IMR-90 (cell line): ENCODE data around the gene ADARB2. TPM values are rescaled to one million over a fixed set of nuclear protein-coding genes. Genes with fewer than 3 reads are reported as not detected.

Source experiments
- ATAC-seq: fragments of 200-7000 bp; cut with Tn5 transposase; 2 replicates; pipeline ENCODE4 v1.9.1; 2020; ENCODE audit warnings: low read depth, mild to moderate bottlenecking, moderate library complexity
- BruUV-seq: library from RNA; stranded (reverse); fragments of 400-500 nt; replicated peaks from 2 replicates; lab custom pipeline; 2021; lab: Mats Ljungman, UMichigan
- CTCF ChIA-PET: fragments of 300-600 bp; formaldehyde crosslinking; extraction: SDS; loops from one replicate; lab custom pipeline; 2021; ENCODE audit warnings: antibody characterized with exemption; lab: Yijun Ruan, JAX
- POLR2A ChIA-PET: fragments of 300-600 bp; sonication (Branson Sonifier 250); formaldehyde crosslinking; loops from one replicate; lab custom pipeline; 2022; ENCODE audit warnings: antibody characterized with exemption; ENCODE audit not compliant: unreplicated experiment; lab: Charles Lee
- DNase-seq: peaks from one replicate; pipeline ENCODE4 v3.0.0; 2013
- H2AFZ ChIP-seq: replicated peaks from 2 replicates; pipeline ENCODE3; 2013; ENCODE audit warnings: low read length, mild to moderate bottlenecking; ENCODE audit not compliant: poor library complexity
- H2AK5ac ChIP-seq: 2 replicates; pipeline ENCODE4 v1.6.1; 2013; ENCODE audit warnings: low read depth, low read length, inconsistent platforms
- H2AK9ac ChIP-seq: replicated peaks from 2 replicates; pipeline ENCODE3; 2013; ENCODE audit warnings: mild to moderate bottlenecking, low read depth, low read length, moderate library complexity; ENCODE audit not compliant: poor library complexity
- H2BK120ac ChIP-seq: 2 replicates; pipeline ENCODE4 v1.6.1; 2013; ENCODE audit warnings: low read depth, low read length, inconsistent platforms
- H2BK15ac ChIP-seq: 3 replicates; pipeline ENCODE4 v1.6.1; 2013; ENCODE audit warnings: low read depth, low read length, inconsistent platforms
- H2BK20ac ChIP-seq: 2 replicates; pipeline ENCODE4 v1.6.1; 2013; ENCODE audit warnings: low read depth, mild to moderate bottlenecking, inconsistent platforms, low read length, moderate library complexity
- H2BK5ac ChIP-seq: 2 replicates; pipeline ENCODE4 v1.6.1; 2013; ENCODE audit warnings: mild to moderate bottlenecking, low read depth, low read length, inconsistent platforms; ENCODE audit not compliant: poor library complexity, severe bottlenecking
- H3K14ac ChIP-seq: replicated peaks from 2 replicates; pipeline ENCODE4 v1.6.1; 2013; ENCODE audit warnings: low read depth, low read length, inconsistent platforms
- H3K18ac ChIP-seq: 2 replicates; pipeline ENCODE4 v1.6.1; 2013; ENCODE audit warnings: low read depth, low read length, control low read depth
- H3K23ac ChIP-seq: 2 replicates; pipeline ENCODE4 v1.6.1; 2013; ENCODE audit warnings: low read depth, low read length, inconsistent platforms
- H3K27ac ChIP-seq: 2 replicates; pipeline ENCODE4 v1.5.1; 2013; ENCODE audit warnings: mild to moderate bottlenecking, control low read depth, low read length; ENCODE audit not compliant: insufficient read depth
- H3K27me3 ChIP-seq: 2 replicates; pipeline ENCODE4 v1.6.1; 2013; ENCODE audit warnings: low read length; ENCODE audit not compliant: control insufficient read depth, insufficient read depth
- H3K36me3 ChIP-seq: 2 replicates; pipeline ENCODE4 v1.6.1; 2013; ENCODE audit warnings: low read length, mixed read lengths; ENCODE audit not compliant: control insufficient read depth, insufficient read depth
- H3K4ac ChIP-seq: 2 replicates; pipeline ENCODE4 v1.6.1; 2013; ENCODE audit warnings: low read depth, low read length, inconsistent platforms
- H3K4me1 ChIP-seq: 2 replicates; pipeline ENCODE4 v1.6.1; 2013; ENCODE audit warnings: low read length, mixed read lengths; ENCODE audit not compliant: control insufficient read depth, insufficient read depth
- H3K4me2 ChIP-seq: 2 replicates; pipeline ENCODE4 v1.6.1; 2013; ENCODE audit warnings: low read depth, mild to moderate bottlenecking, control low read depth, low read length, moderate library complexity
- H3K4me3 ChIP-seq: 2 replicates; pipeline ENCODE4 v1.5.1; 2013; ENCODE audit warnings: low read depth, mild to moderate bottlenecking, control low read depth, low read length, moderate library complexity; ENCODE audit not compliant: insufficient read depth
- H3K56ac ChIP-seq: 2 replicates; pipeline ENCODE4 v1.6.1; 2013; ENCODE audit warnings: low read length, inconsistent platforms; ENCODE audit not compliant: insufficient read depth; ENCODE audit errors: extremely low read depth
- H3K79me1 ChIP-seq, 2 experiments: 2 replicates each; pipeline ENCODE4 v1.6.1; 2013; ENCODE audit warnings: low read length in 2 of 2, inconsistent platforms in 1 of 2, low read depth in 1 of 2
- H3K9ac ChIP-seq: 2 replicates; pipeline ENCODE4 v1.6.1; 2013; ENCODE audit warnings: low read depth, low read length, control low read depth
- H3K9me1 ChIP-seq: 2 replicates; pipeline ENCODE4 v1.6.1; 2013; ENCODE audit warnings: low read length, inconsistent platforms; ENCODE audit not compliant: insufficient read depth
- H3K9me3 ChIP-seq: 2 replicates; pipeline ENCODE4 v1.6.1; 2013; ENCODE audit warnings: low read length; ENCODE audit not compliant: control insufficient read depth, insufficient read depth
- H4K20me1 ChIP-seq: 2 replicates; pipeline ENCODE4 v1.6.1; 2013; ENCODE audit warnings: low read length, inconsistent platforms; ENCODE audit not compliant: insufficient read depth
- H4K5ac ChIP-seq: 2 replicates; pipeline ENCODE4 v1.6.1; 2013; ENCODE audit warnings: mild to moderate bottlenecking, low read depth, low read length, control low read depth
- H4K8ac ChIP-seq, 2 experiments: 2 replicates each; pipeline ENCODE4 v1.6.1; 2013; ENCODE audit warnings: low read depth in 2 of 2, low read length in 2 of 2, control low read depth in 1 of 2, inconsistent platforms in 1 of 2
- H4K91ac ChIP-seq: 2 replicates; pipeline ENCODE4 v1.6.1; 2013; ENCODE audit warnings: low read depth, low read length, inconsistent platforms; ENCODE audit not compliant: insufficient read depth
- SMC3 ChIP-seq: fragments of 150-350 bp; IDR thresholded peaks from 2 replicates; pipeline ENCODE4 v1.6.1; 2016; ENCODE audit warnings: low read depth, mild to moderate bottlenecking, antibody characterized with exemption, low read length, moderate library complexity
- WGBS, 2 experiments: methylation state at CpG; one replicate each; pipeline versions ENCODE4 v1.1.5 to v1.1.7; 2013; ENCODE audit warnings: missing lambda C conversion rate in 2 of 2; ENCODE audit not compliant: insufficient read length in 1 of 2; ENCODE audit errors: extremely low coverage in 2 of 2; 5-methylcytosine and 5-hydroxymethylcytosine counted together
- dilution Hi-C: fragments of 300-500 bp; cut with HindIII; formaldehyde crosslinking; loops from one replicate; pipeline ENCODE4 v1.14.3; 2018; ENCODE audit warnings: low sequenced_read_pairs; ENCODE audit not compliant: unreplicated experiment
- in situ Hi-C: fragments of 300-500 bp; cut with MboI; formaldehyde crosslinking; loops from 3 replicates; pipeline ENCODE4 v1.14.3; 2019; ENCODE audit warnings: low sequenced_read_pairs, inconsistent platforms, mixed read lengths
- intact Hi-C: fragments of 100-400 bp; cut with micrococcal nuclease; formaldehyde crosslinking; loops from 2 replicates; pipeline ENCODE4 v1.10.0; 2022
- polyA plus RNA-seq, 3 experiments: library from polyadenylated mRNA; depleted of rRNA; stranded (reverse); fragments of >200 nt; gene quantifications; 2 replicates each; pipeline ENCODE4 v1.2.3, GENCODE V29; 2012; ENCODE audit warnings: low replicate concordance in 1 of 3
- total RNA-seq: library from RNA; depleted of rRNA; stranded (reverse); fragments of >200 nt; gene quantifications from 2 replicates; pipeline ENCODE4 v1.2.3, GENCODE V29; 2012

Gene ADARB2
- total and polyA plus RNA-seq, 2 of the 4 experiments (the other 2 are of a cell fraction): not detected

- Histone ChIP-seq H3K4me2 (no peak overlapping the region), H3K56ac (no peak overlapping the region), H4K91ac (no peak overlapping the region), H2AK5ac (no peak overlapping the region), H3K18ac (no peak overlapping the region), H2BK15ac (no peak overlapping the region), H4K20me1 (no peaks in the 10 kb centered on the region), H2BK5ac (no peak overlapping the region), H3K4me3 (no peak overlapping the region), H3K9ac (no peak overlapping the region), H3K9me1 (no peaks in the 10 kb centered on the region; the same call in 1 of the 2 replicates), H2BK20ac (no peak overlapping the region), H2AK9ac (no peak overlapping the region), H4K5ac (no peak overlapping the region), H3K9me3 (no peaks in the 10 kb centered on the region), H4K8ac (no peak overlapping the region), H3K4me1 (no peaks in the 10 kb centered on the region), H2AFZ (no peak overlapping the region), H3K27me3 (no peaks in the 10 kb centered on the region; the same call in 1 of the 2 replicates), H3K4ac (no peak overlapping the region), H3K23ac (no peak overlapping the region), H3K79me1 (no peaks in the 10 kb centered on the region), H3K14ac (no peak overlapping the region), H3K27ac (no peak overlapping the region), H2BK120ac (no peak overlapping the region), H3K36me3 (no peaks in the 10 kb centered on the region)
- ChIA-PET CTCF (no interaction called here), POLR2A (no interaction called here)
- dilution Hi-C loops: no loop called here
- in situ Hi-C loops: no loop called here
- 86% methylated on average over 7 of the region's 15 CpGs; no CpG with 5 or more reads in 1 of the 2 experiments for WGBS, 2 experiments
- DNase-seq: no peak
- intact Hi-C loops: no loop called here
- BruUV-seq: no TSS peak
- no peak for TF ChIP-seq SMC3
- no peak for ATAC-seq
Measured at GRCh38 chr10:1172256-1172984, 564.9 kb downstream of the ADARB2 start.
